Ishikawa (cell line): ENCODE data around the gene CCL1.

Experiments used
- EGR1 ChIP-seq: IDR thresholded peaks from 2 replicates; pipeline ENCODE4 v1.6.1; 2012
- EP300 ChIP-seq: IDR thresholded peaks from 2 replicates; pipeline ENCODE4 v1.6.1; 2012; ENCODE audit warnings: borderline replicate concordance
- TF ChIP-seq, protein P1 (sequence below): IDR thresholded peaks from 2 replicates; pipeline ENCODE4 v1.6.1; 2012; ENCODE audit warnings: low read depth, mild to moderate bottlenecking
- TF ChIP-seq, protein P2 (sequence below): IDR thresholded peaks from 2 replicates; pipeline ENCODE4 v1.6.1; 2012

DNA sequence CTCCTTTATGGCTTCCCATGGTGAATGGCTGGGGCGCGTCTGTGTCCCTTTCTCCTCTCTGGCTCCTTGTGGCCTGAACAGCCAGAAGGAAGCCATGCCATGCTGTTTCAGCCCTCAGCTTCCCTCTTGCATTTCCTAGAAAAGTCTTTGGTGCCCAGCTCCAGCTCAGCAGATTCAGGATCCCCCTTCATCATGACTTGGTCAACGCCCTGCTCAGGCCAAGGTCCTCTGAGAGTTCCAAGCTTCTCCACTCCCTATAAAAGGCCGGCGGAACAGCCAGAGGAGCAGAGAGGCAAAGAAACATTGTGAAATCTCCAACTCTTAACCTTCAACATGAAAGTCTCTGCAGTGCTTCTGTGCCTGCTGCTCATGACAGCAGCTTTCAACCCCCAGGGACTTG is 6.8 kb downstream of the CCL1 start, which contains the start of gene CCL13:
- TF ChIP-seq EGR1: no peak
- TF ChIP-seq, protein P1, sequence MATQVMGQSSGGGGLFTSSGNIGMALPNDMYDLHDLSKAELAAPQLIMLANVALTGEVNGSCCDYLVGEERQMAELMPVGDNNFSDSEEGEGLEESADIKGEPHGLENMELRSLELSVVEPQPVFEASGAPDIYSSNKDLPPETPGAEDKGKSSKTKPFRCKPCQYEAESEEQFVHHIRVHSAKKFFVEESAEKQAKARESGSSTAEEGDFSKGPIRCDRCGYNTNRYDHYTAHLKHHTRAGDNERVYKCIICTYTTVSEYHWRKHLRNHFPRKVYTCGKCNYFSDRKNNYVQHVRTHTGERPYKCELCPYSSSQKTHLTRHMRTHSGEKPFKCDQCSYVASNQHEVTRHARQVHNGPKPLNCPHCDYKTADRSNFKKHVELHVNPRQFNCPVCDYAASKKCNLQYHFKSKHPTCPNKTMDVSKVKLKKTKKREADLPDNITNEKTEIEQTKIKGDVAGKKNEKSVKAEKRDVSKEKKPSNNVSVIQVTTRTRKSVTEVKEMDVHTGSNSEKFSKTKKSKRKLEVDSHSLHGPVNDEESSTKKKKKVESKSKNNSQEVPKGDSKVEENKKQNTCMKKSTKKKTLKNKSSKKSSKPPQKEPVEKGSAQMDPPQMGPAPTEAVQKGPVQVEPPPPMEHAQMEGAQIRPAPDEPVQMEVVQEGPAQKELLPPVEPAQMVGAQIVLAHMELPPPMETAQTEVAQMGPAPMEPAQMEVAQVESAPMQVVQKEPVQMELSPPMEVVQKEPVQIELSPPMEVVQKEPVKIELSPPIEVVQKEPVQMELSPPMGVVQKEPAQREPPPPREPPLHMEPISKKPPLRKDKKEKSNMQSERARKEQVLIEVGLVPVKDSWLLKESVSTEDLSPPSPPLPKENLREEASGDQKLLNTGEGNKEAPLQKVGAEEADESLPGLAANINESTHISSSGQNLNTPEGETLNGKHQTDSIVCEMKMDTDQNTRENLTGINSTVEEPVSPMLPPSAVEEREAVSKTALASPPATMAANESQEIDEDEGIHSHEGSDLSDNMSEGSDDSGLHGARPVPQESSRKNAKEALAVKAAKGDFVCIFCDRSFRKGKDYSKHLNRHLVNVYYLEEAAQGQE: no peak
- TF ChIP-seq, protein P2, sequence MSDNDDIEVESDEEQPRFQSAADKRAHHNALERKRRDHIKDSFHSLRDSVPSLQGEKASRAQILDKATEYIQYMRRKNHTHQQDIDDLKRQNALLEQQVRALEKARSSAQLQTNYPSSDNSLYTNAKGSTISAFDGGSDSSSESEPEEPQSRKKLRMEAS: no peak
- no peak for TF ChIP-seq EP300
